ENCODE measurements around the gene SOBP.
"Not testable (repeated sequence)": the region's sequence is repeated elsewhere in the genome, so short reads cannot be mapped to it uniquely, and the experiment has no call there.

Gene SOBP

GRCh38 chr6:107489636-107490565, at the start of gene SOBP:
SOBP (plus strand) TSS chr6:107490117; CDS start chr6:107490617, 500 bp downstream.
- DNase-seq: peak; percentile 93

- no peak for DNase-seq
Measured at GRCh38 chr6:107440936-107441335, 49.0 kb upstream of the SOBP start.

- DNase-seq: no peak
Measured at GRCh38 chr6:107441682-107442081, 48.2 kb upstream of the SOBP start.

- DNase-seq: no peak
Measured at GRCh38 chr6:107442938-107443607, 46.8 kb upstream of the SOBP start.

- no peak for DNase-seq
Measured at GRCh38 chr6:107443608-107444267, 46.2 kb upstream of the SOBP start.

GRCh38 chr6:107444277-107444676, 45.6 kb upstream of the SOBP start:
- DNase-seq: no peak

- no peak for DNase-seq
Measured at GRCh38 chr6:107447663-107448216, 42.2 kb upstream of the SOBP start.

GRCh38 chr6:107448776-107449175, 41.1 kb upstream of the SOBP start:
- no peak for DNase-seq

GRCh38 chr6:107458672-107459282, 31.1 kb upstream of the SOBP start:
- DNase-seq: no peak

GRCh38 chr6:107459283-107460082, 30.4 kb upstream of the SOBP start, which contains the start of gene PDSS2:
PDSS2 (minus strand) TSS chr6:107459564; CDS start chr6:107459285, 279 bp downstream.
- peak; percentile 99 for DNase-seq

GRCh38 chr6:107460083-107460631, 29.8 kb upstream of the SOBP start:
- DNase-seq: no peak

- DNase-seq: no peak
Measured at GRCh38 chr6:107466062-107466461, 23.9 kb upstream of the SOBP start.

GRCh38 chr6:107470364-107470763, 19.6 kb upstream of the SOBP start:
- no peak for DNase-seq

GRCh38 chr6:107473660-107474059, 16.3 kb upstream of the SOBP start:
- DNase-seq: no peak

- DNase-seq: not testable (repeated sequence)
Measured at GRCh38 chr6:107475360-107475759, 14.6 kb upstream of the SOBP start.

- not testable (repeated sequence) for DNase-seq
Measured at GRCh38 chr6:107475826-107476225, 14.1 kb upstream of the SOBP start.

- DNase-seq: no peak
Measured at GRCh38 chr6:107479089-107479690, 10.7 kb upstream of the SOBP start.

GRCh38 chr6:107485157-107485556, 4.8 kb upstream of the SOBP start:
- DNase-seq: no peak

- no peak for DNase-seq
Measured at GRCh38 chr6:107488174-107488874, 1.6 kb upstream of the SOBP start.

All from right hindlimb (tissue), 1 donor.